DMS79 (cell line): ENCODE data around the gene MYH8.

Experiments
- DNase-seq: peaks from one replicate; lab custom pipeline; 2025; lab: John Stamatoyannopoulos, UW

Gene MYH8

DNA sequence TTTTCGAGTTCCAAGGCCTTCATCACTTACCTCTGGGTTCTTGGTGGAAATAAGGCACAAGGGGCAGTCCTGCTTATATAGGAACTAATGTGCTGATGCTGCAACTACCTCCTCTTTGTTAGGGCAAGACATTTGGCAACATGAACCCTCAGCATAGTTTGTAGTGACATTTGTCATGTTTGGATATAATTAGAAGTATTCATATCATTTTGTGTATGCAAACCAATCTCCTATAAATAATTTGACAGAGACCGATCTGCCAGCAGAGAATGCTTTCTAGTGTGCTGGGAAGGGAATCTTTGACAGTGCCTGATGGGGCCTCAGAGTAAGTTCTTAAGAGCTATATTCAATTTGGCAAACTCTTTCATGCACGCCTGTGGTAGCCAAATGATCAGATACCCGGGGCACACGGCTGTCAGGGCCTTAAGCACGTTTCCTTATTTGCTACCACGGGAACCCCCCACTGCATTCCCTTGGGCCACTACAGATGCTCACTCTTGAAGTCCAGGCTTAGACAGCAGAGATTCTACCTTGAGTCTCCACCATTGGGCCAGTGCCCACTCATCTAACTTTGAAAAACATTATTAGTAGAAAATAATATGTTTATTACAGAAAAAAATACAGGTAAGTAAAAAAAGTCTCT lies at the start of gene MYH8:
MYH8 (minus strand) TSS at position 51 of the 643 bp plus-strand sequence. CDS start 1,723 bp downstream, outside the sequence.
- DNase-seq = no peak

DNA sequence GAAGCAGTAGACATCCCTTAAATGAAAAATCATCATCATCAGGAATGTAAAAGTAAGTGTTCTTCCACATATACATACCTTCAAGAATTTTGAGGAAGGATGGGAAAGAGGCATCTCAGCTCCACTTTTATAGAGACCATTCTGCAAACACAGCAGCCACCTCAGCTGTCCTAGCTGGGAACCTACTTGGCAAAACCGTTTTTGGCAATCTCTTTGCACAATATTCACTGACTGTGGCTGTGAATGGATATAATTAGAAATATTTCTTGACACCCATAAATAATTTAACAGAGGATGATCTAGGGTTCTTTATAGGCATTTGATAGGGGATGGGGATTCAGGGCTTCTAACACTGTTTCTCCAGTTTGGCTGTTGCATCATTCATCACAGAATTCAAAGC lies 47.7 kb upstream of the MYH8 start, which contains the start of gene MYH4:
MYH4 (minus strand) TSS at position 101 of the 400 bp plus-strand sequence. CDS start 2,814 bp downstream, outside the sequence.
- no peak for DNase-seq

GRCh38 chr17:10463402-10463801 lies 41.7 kb upstream of the MYH8 start:
- DNase-seq = no peak

DNA sequence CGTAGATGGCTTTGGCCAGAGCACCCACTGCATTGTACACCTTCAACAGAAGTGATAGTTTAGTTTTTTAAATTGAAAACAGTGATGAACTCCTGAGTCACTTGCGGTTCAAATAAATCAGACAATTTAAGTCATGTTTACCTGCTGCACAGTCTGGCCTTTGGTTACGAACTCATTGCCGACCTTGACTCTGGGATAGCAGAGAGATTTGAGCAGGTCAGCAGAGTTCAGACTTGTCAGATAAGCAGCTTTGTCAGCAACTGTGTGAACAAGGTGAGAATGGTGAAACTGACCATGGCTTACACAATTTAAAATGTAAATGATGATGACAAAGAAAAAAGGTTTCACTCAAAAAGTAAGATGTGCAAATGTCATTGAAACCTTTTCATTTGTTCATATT lies 38.3 kb upstream of the MYH8 start:
- DNase-seq = no peak

DNA sequence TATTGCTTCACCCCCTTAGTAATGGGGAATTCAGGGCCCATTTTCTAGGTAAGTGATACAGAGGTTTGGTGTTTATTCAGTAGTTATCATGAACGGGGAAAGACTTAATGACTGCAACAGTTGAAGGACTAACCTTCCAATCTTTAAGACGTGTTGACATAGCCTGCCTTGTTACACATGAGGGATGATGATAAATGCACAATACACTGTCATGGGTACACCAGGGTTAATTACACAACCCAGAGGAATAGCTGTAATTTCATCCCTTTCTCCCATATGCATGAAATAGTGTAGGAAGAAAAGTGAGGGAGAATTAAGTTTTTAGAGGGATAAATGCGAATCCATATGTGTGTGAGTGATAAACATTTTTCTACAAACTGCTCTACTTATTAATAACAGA lies 37.0 kb upstream of the MYH8 start:
- no peak for DNase-seq

- DNase-seq = no peak
These were observed 36.2 kb upstream of the MYH8 start for GRCh38 chr17:10457952-10458351.

DNA sequence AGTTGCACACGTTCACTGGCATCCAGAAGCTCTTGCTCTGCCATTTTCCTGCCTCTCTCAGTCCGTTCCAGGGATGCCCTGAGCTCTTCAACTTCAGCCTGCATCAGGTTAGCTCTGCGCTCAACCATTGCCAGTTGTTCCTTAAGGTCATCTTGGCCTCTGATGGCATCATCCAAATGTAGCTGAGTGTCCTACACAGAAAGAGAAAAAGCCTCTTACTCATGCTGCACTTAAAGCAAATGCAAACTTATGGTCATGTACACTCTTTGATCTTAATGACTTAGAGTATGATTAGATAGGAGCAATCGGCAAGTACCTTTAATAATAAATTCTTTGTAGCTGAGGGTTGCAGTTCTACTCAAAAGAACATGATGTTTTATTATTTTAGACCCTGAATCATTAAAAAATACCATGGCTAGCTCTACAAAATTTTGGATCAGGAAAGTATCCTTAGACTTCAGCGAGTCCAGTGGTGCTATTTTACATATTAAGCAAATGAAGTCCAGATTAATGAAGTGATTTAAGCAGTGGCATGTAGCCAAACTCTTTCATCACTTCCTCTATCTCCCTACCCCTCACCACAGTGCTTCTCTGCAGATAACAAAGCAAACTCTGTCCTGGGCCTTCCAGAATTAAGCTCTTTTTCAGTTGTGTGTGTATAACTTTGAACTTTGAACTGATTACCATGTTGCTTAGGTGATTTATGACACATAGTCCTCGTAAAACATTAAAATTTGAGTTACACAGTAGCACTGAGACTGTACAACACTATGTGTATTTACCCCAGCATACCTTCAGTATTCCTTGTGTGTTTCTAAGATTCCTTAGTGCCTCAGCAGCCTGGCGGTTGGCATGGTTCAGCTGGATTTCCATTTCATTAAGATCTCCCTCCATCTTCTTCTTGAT lies 25.5 kb upstream of the MYH8 start:
- DNase-seq = no peak

- no peak for DNase-seq
These were observed 18.1 kb upstream of the MYH8 start for GRCh38 chr17:10439816-10440215.

- DNase-seq = no peak
These were observed 13.3 kb upstream of the MYH8 start for GRCh38 chr17:10435096-10435495.

GRCh38 chr17:10429421-10430045 lies 7.8 kb upstream of the MYH8 start:
- no peak for DNase-seq

- no peak for DNase-seq
These were observed 7.0 kb upstream of the MYH8 start for GRCh38 chr17:10428781-10429180.

DNA sequence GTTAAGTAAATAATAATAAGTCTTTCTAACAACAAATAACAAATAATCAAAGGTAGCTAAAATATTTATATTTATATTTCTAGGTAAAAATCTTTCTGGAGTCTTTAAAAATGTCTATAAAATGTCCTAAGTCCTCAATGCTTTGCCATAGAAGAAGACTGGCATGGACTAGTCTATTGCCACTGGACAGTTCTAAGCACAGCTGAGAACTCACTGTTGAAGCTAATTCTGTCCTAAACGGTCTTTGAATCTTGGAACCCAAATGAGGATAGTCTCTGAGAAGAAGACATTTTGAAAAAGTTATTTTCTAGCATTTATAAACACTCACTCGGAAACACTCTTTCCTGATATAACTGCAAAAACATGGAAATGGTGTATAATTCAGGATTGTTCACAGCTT lies 539 bp downstream of the MYH8 start:
- no peak for DNase-seq

GRCh38 chr17:10420811-10421210 lies 939 bp downstream of the MYH8 start:
- no peak for DNase-seq

DNA sequence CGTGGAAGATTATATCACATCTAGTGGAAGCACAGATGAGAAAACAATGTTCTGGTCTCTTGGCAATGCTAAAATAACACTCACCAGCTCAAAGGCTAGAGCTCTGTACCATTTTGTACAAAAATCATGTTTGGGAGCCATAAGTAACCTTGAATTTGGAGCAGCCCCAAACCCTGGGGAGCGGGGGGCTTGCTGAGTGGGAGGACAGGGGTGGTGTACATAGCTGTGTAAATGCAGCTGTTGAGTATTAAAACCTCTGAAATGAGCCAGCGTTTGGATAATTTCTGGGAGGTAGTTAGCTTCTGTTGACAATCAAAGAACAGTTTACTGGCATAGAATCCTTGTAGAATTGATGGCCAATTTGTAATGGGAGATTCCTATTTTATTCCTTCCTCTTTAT lies 4.3 kb downstream of the MYH8 start:
- DNase-seq = no peak

DNA sequence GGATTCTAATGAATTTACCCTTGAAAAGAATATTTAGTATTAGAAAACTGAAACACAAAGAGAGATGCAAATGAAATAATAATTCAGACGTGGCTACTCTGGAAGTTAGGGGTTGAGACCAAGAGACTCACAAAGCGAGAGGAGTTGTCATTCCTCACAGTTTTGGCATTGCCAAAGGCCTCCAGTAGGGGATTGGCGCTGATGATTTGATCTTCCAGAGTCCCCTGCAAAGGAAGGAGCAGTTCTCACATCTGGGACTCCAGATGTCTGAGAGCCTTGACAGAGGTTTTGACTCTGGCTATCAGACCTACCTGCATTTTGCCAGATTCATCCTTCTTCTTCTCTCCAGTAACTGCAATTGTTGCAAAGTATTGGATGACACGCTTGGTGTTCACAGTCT lies 6.6 kb downstream of the MYH8 start:
- no peak for DNase-seq

DNA sequence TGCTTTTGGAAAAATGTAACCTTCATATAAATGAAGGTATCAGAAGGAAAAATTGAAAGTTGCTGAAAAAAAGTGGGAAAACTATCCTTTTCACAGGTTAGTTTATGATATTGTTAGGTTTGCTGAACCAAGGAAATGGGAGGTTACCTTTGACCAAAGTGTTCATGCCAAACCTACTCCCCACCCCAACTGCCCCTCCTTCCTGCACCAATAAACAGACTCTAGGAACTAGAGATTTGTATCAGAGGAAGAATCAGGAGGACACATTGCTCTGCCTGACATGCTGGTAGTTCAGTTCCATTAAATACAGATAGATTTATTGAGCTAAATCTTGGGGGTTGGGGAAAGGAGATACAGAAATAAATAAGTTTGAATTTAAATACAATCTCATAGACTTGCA lies 18.2 kb downstream of the MYH8 start:
- DNase-seq = no peak

GRCh38 chr17:10398352-10398751 lies 23.4 kb downstream of the MYH8 start:
- no peak for DNase-seq

GRCh38 chr17:10396524-10397163 lies 25.1 kb downstream of the MYH8 start:
- DNase-seq = no peak

GRCh38 chr17:10394201-10394887 lies 27.4 kb downstream of the MYH8 start:
- DNase-seq = no peak

- DNase-seq = no peak
These were observed 28.9 kb downstream of the MYH8 start for GRCh38 chr17:10392880-10393279.

GRCh38 chr17:10385871-10386270 lies 35.9 kb downstream of the MYH8 start:
- no peak for DNase-seq

- DNase-seq = no peak
These were observed 37.6 kb downstream of the MYH8 start for GRCh38 chr17:10384175-10384574.
